Activated CD4-positive, CD25-positive, alpha-beta regulatory T cell treated with anti-CD3 and anti-CD28 coated beads, Interleukin-2, amount 50 U/mL, for 16 hours (primary cell): ENCODE measurements around the gene SQSTM1.
"Not testable (repeated sequence)": the region's sequence is repeated elsewhere in the genome, so short reads cannot be mapped to it uniquely, and the experiment has no call there.

Experiments used
- DNase-seq: peaks from one replicate; pipeline ENCODE4 v3.0.0-alpha.2; 2020; ENCODE audit warnings: low read depth, low spot score

The SQSTM1 gene

GRCh38 chr5:179854356-179854755 is 33.7 kb downstream of the SQSTM1 start:
- DNase-seq, result no peak

DNA sequence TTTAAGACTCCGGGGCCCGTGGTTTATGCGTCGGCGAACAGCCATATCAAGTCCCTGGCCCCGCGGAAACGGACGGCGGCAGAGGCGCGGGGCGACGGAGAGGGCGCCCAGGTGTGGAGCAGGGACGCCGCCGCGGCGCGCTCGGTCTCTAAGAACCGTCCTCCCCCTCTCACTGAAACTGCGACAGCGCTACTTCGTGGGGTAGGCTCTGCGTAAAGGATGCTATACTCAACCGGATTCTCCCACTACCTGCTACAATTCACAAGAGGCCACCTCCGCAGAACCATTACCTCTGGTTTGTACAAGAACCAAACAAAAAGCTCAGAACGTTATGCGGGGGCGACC is 37.5 kb downstream of the SQSTM1 start:
- DNase-seq, result peak; percentile 13

DNA sequence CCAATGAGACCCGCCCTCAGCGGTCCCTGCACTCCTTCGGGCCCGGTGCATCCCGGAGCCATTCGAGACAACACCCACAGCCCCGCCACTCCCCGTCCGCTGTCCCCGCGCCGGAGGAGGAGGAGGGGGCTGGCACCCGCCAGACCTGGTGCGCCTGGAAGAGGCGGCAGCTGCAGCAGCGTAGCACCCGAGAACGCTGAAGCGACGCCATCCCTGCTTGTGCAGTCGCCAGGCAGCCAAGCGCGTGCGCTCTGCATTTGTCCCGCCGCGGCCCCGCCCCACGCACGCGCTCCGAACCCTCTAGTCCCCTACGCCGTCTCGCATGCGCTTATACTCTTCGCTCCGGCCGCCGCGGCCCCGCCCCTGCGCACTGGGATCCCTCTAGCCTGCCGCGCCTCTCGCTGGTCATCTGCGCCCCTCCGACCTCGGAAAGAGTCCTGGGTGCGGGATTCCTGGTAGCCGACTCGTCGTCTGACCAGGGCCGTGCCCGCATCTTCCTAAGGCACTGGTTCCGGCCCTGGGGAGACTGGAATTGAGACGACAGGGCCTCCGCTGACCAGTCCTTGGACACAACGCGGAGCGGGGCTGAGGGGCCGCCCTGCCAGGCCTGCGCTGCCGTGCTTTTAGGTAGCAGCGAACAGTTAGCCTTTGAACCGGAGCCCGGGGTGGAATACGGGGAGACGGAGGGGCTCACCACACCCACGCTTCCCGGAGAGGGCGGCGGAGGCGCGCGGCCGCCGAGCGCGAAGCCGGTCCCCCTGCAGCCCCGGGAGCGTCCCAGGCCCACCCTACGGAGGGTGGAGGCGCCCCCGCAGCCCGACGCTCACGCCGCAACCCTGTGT is 38.1 kb downstream of the SQSTM1 start, which contains the start of gene MRNIP:
TSS of gene MRNIP (minus strand) at position 232 of the 842 bp plus-strand sequence. CDS start at position 211, 21 bp downstream.
- peak; percentile 72 for DNase-seq

DNA sequence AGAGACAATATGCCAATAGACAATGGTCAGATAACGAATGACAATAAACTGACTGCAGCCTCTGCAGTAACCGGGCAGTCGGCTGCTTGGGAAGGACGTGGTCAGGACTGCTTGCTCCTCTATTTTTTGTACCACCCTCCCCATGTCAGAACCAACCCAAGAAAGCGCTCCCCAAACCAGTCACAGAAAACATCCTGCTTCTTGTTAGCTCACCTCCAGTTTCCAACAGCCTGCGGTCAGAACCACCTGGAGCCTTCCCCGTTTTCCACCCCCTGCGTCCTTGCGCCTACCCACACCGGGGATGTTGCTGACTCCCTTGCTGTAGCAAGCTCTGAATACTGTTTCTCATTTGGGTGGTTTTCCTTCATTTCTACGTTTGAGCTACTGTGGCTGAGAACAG is 39.6 kb downstream of the SQSTM1 start:
- no peak for DNase-seq

- DNase-seq, result no peak
These were observed 41.6 kb downstream of the SQSTM1 start for GRCh38 chr5:179862296-179862695.

DNA sequence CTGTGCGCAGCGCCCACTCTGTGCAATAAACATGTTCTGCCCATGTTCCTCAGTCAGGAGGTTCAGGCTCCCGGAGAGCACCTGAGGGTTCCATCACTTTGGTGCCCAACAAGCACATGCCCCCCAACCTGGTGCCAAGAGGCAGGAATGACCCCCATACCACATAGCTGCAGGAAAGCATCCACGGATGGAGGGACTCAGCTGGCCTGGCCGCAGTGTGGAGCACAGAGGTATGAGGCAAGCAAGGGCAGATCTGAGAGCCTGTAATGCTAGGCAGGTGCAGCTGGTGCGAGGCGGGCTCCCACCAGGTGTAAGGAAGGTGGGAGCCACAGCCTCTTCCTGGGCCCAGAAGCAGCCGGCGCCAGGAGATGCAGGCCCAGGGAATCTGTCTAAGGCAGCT is 42.2 kb downstream of the SQSTM1 start:
- no peak for DNase-seq

GRCh38 chr5:179863449-179864085 is 42.9 kb downstream of the SQSTM1 start:
- DNase-seq, result no peak

GRCh38 chr5:179864686-179865085 is 44.0 kb downstream of the SQSTM1 start:
- no peak for DNase-seq

GRCh38 chr5:179865491-179866240 is 45.0 kb downstream of the SQSTM1 start:
- DNase-seq, result no peak

- no peak for DNase-seq
These were observed 45.8 kb downstream of the SQSTM1 start for GRCh38 chr5:179866241-179867078.

DNA sequence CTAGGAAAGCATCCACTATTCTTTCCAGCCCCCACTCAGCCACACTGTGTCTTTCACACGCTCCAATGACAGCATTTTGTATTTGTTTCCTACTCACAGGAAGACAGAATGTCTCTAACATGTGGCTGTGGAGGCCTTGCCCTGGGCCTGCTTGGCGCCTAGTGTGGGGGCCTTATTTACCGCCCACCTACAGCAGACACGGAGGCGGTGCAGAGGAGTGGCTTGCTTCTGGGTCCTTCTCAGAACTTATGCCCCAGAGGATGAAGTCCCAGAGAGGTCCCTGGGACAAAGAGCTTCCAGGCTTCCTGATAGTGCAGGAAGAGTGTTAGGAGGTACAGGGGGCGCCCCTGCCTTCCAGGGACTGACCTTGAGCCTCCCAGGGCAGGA is 46.4 kb downstream of the SQSTM1 start:
- no peak for DNase-seq

DNA sequence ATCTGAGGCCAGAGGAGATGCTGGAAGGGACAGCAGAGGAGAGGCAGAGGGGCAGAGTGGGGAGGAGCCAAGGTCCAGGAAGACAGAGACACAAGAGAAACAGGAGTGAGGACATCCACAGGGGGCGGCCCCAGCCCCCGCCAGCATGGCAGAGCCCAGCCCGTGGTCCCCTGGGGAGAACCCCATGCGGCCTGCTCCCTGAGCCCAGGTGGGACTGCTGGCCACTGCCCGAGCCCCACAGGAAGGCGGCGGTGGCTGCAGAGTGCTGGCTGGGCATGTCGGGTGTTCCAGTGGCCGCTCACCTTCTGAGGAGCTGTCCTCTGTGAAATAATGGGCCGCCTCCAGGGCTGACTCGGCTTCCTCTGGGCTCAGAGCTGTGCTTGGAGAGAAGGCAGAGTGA is 46.8 kb downstream of the SQSTM1 start:
- no peak for DNase-seq

DNA sequence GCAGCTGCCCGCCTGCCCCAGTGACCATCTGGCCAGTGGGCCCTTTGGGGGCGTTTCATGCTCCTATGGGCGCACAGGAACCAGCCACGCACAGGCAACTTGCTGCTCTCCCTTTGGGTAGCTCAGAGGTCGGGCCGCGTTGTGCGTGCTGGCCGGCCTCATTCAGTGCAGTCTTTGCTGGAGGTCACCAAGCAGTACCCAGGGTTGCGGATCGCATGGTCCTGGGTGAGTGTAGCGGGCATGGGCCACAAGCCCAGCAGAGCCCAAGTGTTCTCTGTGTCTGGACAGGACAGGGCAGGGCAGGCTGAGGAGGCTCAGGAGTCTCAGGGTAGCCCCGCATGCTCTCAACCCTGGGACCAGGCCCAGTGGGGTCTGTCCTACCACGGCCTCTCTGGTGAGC is 47.8 kb downstream of the SQSTM1 start:
- DNase-seq, result no peak

- no peak for DNase-seq
These were observed 48.4 kb downstream of the SQSTM1 start for GRCh38 chr5:179869101-179869500.

DNA sequence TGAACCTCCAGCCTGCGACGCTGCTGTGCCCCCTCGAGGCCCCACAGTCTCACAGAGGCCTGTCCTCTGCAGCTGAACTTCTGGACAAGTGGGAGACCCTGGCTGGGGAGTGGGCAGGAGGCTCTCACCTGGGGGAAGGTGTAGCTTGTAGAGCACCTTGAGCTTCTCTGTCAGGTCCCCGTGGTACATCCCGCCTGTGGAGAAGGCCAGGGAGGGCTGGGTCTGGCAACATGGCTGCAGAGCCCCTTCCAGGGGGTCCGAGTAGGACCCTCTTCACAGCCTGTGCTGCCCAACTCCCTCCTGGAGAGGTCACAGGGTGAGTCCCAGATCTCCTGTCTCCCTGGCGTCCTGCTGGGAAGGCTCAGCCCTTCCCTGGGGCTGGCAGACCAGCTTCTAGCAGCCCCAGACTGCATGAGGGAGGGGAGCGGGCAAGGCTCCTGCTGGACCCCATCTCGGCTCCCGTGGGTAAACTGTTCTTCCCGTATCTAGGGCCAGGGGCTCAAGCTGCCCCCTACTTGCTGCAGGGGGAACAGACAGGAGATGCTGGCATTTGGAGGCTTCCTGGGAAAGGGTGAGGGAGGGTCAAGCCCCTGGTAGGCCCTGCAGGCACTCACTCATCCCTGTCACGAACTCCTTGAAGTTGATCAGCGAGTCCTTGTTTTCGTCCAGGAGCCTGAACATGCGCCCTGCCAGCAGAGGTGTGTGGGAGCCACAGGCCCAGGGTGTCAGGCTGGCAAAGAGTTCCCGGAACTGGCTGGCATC is 49.1 kb downstream of the SQSTM1 start:
- DNase-seq, result no peak

- DNase-seq, result no peak
These were observed 49.7 kb downstream of the SQSTM1 start for GRCh38 chr5:179870403-179870903.

GRCh38 chr5:179870952-179871351 is 50.2 kb downstream of the SQSTM1 start:
- DNase-seq, result no peak

DNA sequence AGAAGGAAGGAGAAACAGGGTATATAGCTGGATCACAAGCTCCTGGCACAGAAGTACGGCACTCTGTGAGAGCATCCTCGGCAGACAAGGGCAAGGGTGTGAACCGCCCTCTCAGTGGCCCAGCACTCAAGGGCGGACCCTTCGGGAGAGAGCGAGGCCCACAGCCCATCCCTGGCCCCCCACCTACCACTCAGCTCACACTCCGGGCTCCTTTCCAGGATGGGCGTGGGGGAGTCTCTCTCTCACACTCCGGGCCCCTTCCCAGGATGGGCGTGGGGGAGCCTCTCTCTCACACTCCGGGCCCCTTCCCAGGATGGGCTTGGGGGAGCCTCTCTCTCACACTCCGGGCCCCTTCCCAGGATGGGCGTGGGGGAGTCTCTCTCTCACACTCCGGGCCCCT is 50.8 kb downstream of the SQSTM1 start:
- not testable (repeated sequence) for DNase-seq

- DNase-seq, result no peak
These were observed 51.5 kb downstream of the SQSTM1 start for GRCh38 chr5:179872055-179872827.
